Osteoblast (primary cell): ENCODE results near the gene RMND5B. TPM values are rescaled to one million over a fixed set of nuclear protein-coding genes. Genes with fewer than 3 reads are reported as not detected.

Experiments
- DNase-seq: peaks from one replicate; pipeline ENCODE4 v3.0.0; 2011; ENCODE audit warnings: low spot score, mixed read lengths; ENCODE audit not compliant: insufficient read length; ENCODE audit errors: missing footprints
- H2AFZ ChIP-seq: 2 replicates; pipeline ENCODE4 v1.6.0; 2011; ENCODE audit warnings: mild to moderate bottlenecking, low read length
- H3K27ac ChIP-seq: 2 replicates; pipeline ENCODE4 v1.5.1; 2011; ENCODE audit warnings: mild to moderate bottlenecking, low read depth, low read length, moderate library complexity
- H3K27me3 ChIP-seq: 2 replicates; pipeline ENCODE4 v1.6.0; 2012; ENCODE audit warnings: mild to moderate bottlenecking, control low read depth, inconsistent platforms, low read length, moderate library complexity; ENCODE audit not compliant: insufficient read depth
- H3K36me3 ChIP-seq: 2 replicates; pipeline ENCODE4 v1.5.1; 2011; ENCODE audit warnings: mild to moderate bottlenecking, low read length, control low read depth, moderate library complexity; ENCODE audit not compliant: insufficient read depth
- H3K4me1 ChIP-seq: 2 replicates; pipeline ENCODE4 v1.5.1; 2011; ENCODE audit warnings: mild to moderate bottlenecking, low read length, control low read depth, moderate library complexity; ENCODE audit not compliant: insufficient read depth
- H3K4me2 ChIP-seq: 2 replicates; pipeline ENCODE4 v1.6.0; 2011; ENCODE audit warnings: mild to moderate bottlenecking, low read length; ENCODE audit not compliant: insufficient read depth
- H3K4me3 ChIP-seq: fragments of 200-600 bp; sonication (generic); 3 replicates; pipeline ENCODE4 v1.5.1; 2012; ENCODE audit warnings: mild to moderate bottlenecking, low read length, inconsistent platforms; ENCODE audit not compliant: insufficient read depth
- H3K79me2 ChIP-seq: 2 replicates; pipeline ENCODE4 v1.6.0; 2012; ENCODE audit warnings: mild to moderate bottlenecking, low read length, control low read depth, inconsistent platforms; ENCODE audit not compliant: insufficient read depth
- H3K9me3 ChIP-seq: 2 replicates; pipeline ENCODE4 v1.5.1; 2011; ENCODE audit warnings: low read depth, low read length, control low read depth
- H4K20me1 ChIP-seq: 2 replicates; pipeline ENCODE4 v1.6.0; 2012; ENCODE audit warnings: mild to moderate bottlenecking, low read length, control low read depth; ENCODE audit not compliant: insufficient read depth
- total RNA-seq: library from RNA; depleted of rRNA; stranded (reverse); fragments of >200 nt; gene quantifications from 2 replicates; pipeline ENCODE4 v1.2.3, GENCODE V29; 2012
- TF ChIP-seq, protein P1 (sequence below): IDR thresholded peaks from 2 replicates; pipeline ENCODE4 v1.5.1; 2011; ENCODE audit warnings: mild to moderate bottlenecking, low read depth, low read length, moderate library complexity; ENCODE audit errors: extremely low read depth

Gene RMND5B
- total RNA-seq, 1 donor = 20.6 TPM

DNA sequence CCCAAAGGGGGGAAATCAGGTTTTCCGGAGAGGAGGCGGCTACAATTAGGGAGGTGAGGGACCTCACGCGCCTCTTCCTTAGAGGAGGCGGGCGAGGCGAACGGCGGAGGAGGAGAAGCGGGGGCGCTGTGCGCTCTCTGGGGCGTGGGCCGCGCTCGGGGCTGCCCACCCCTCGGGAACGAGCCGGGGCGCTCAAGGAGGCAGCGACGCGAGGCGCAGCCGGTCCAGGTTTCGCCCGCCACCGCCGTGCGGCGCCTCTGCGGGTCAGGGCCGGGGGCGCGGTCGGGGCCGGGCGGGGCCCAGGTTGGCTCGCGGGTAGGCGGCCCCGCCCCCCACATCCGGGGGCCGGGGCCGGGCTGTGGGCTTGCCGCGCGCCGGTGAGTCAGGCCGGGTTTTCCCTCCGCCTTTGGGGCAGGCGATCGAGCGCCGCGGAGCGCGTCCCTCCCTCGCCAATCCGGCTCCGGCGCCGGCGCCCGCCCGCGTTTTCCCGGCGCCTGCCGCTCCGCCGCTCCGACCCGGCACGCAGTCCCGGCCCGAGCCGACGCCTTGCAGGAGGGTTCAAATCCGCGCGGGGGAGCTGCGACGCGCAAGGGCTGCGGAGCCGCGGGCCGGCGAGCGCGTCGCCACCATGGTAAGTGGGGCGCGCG is 17.6 kb upstream of the RMND5B start, which contains the start of gene N4BP3:
Gene N4BP3, plus strand, starts transcription at position 392 of the 647 bp plus-strand sequence. CDS start 6,052 bp downstream, outside the sequence.
- Histone ChIP-seq H3K27ac (no peak within 1 kb of the TSS), H3K9me3 (peaks cover 2% of the 10 kb centered on the region), H2AFZ (no peak within 1 kb of the TSS), H3K4me3 (no peak within 1 kb of the TSS), H4K20me1 (no peaks in the 10 kb centered on the region), H3K79me2 (no peaks in the 10 kb centered on the region), H3K4me2 (no peak within 1 kb of the TSS), H3K4me1 (no peaks in the 10 kb centered on the region), H3K27me3 (peaks cover 44% of the 10 kb centered on the region), H3K36me3 (no peaks in the 10 kb centered on the region)
- DNase-seq = peak; percentile 92
- TF ChIP-seq, protein P1, sequence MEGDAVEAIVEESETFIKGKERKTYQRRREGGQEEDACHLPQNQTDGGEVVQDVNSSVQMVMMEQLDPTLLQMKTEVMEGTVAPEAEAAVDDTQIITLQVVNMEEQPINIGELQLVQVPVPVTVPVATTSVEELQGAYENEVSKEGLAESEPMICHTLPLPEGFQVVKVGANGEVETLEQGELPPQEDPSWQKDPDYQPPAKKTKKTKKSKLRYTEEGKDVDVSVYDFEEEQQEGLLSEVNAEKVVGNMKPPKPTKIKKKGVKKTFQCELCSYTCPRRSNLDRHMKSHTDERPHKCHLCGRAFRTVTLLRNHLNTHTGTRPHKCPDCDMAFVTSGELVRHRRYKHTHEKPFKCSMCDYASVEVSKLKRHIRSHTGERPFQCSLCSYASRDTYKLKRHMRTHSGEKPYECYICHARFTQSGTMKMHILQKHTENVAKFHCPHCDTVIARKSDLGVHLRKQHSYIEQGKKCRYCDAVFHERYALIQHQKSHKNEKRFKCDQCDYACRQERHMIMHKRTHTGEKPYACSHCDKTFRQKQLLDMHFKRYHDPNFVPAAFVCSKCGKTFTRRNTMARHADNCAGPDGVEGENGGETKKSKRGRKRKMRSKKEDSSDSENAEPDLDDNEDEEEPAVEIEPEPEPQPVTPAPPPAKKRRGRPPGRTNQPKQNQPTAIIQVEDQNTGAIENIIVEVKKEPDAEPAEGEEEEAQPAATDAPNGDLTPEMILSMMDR = no peak

DNA sequence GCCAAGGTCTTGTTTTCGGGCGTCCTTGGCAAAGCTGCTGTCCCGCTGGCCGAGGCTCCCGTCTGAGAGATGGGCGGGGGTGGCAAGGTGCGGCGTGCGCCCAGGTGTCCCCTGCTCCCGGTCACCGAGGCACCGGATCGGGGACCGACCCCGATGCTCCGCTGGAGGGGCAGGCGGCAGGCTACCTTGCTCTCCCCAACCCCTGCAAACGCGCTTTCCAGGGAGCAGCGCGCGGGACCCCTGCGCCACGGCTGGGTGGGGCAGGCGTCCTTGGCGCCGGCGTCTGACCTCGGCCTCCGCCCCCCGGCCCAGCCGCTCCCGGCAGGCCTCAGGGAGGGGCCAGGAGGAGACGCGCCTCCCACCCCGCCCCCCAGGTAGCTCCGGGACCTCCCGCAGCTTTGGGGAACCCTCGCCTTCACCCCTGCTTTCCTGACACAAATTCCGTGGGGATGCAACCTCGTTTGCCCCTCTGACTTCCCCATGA is 16.9 kb upstream of the RMND5B start:
- no peak overlapping the region for H3K27ac ChIP-seq
- peaks cover 2% of the 10 kb centered on the region for H3K9me3 ChIP-seq
- no peak overlapping the region for H2AFZ ChIP-seq
- H3K27me3 ChIP-seq = peaks cover 44% of the 10 kb centered on the region
- DNase-seq = peak; percentile 51
- H3K4me3 ChIP-seq = no peak overlapping the region
- TF ChIP-seq, protein P1 = no peak
- H3K79me2 ChIP-seq = no peaks in the 10 kb centered on the region
- H3K36me3 ChIP-seq = no peaks in the 10 kb centered on the region
- H4K20me1 ChIP-seq = no peaks in the 10 kb centered on the region
- no peaks in the 10 kb centered on the region for H3K4me1 ChIP-seq
- no peak overlapping the region for H3K4me2 ChIP-seq

DNA sequence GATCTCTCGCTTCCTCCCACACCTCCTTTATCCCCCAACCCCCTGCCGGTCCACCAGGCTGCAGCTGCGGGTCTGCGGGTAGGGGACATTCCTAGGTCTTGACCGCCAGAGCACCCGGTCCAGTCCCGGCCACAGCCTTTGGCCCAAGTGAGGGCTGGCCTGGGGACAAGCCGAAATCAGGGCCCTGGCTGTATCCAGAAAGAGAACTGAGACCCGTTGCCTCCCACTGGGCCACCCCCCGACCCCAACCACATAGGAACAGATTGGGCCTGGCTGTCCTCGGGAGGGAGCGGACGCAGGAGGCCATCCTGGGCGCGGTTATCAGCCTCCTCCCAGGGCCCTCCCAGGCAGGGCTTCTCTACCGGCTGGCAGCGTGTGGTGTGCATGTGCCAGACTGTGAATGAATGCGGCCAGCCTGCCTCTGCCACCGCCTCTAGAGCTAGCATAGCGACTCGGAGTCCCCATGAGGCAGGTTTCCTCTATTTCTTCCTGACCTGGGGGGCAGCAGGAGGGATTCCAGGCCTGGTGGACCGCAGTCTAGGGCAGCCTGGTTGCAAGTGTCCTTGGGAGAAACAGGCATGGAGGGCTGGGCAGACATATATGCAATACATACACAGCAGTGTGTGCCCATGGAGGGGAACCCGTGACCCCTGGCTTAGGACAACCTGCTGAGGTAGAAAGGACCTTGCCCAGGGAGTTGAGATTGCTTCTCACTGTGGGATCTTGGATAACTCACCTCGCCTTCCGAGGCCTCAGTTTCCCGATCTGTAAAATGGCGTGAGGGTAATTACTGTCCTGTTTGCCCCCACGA is 16.3 kb upstream of the RMND5B start:
- Histone ChIP-seq H3K4me3 (no peak overlapping the region), H3K9me3 (peaks cover 2% of the 10 kb centered on the region), H3K27ac (no peak overlapping the region), H3K79me2 (no peaks in the 10 kb centered on the region), H3K36me3 (no peaks in the 10 kb centered on the region), H3K4me2 (no peak overlapping the region), H2AFZ (no peak overlapping the region), H3K27me3 (peaks cover 44% of the 10 kb centered on the region), H3K4me1 (no peaks in the 10 kb centered on the region), H4K20me1 (no peaks in the 10 kb centered on the region)
- TF ChIP-seq, protein P1 = no peak
- peak; percentile 75 for DNase-seq
